GM12875 (cell line): Measurements from ENCODE around the gene ACSM5.
"Not testable (repeated sequence)": the region's sequence is repeated elsewhere in the genome, so short reads cannot be mapped to it uniquely, and the experiment has no call there.

Experiments used
- H3K4me3 ChIP-seq: one replicate; pipeline ENCODE4 v1.5.1; 2011; ENCODE audit warnings: low read depth, low read length, control low read depth
- CTCF ChIP-seq: IDR thresholded peaks from 2 replicates; pipeline ENCODE4 v1.5.1; 2011; ENCODE audit warnings: low read depth, mild to moderate bottlenecking, control low read depth, inconsistent platforms, low read length, moderate library complexity, borderline replicate concordance; ENCODE audit not compliant: insufficient read depth

ACSM5 gene

GRCh38 chr16:20415541-20415940, 6.2 kb downstream of the ACSM5 start:
- H3K4me3 ChIP-seq, result no peak overlapping the region
- TF ChIP-seq CTCF, result no peak

GRCh38 chr16:20419093-20419492, 9.8 kb downstream of the ACSM5 start:
- H3K4me3 ChIP-seq, result not testable (repeated sequence)

- not testable (repeated sequence) for H3K4me3 ChIP-seq
These were observed 12.4 kb downstream of the ACSM5 start for GRCh38 chr16:20421748-20422147.

GRCh38 chr16:20423772-20424128, 14.4 kb downstream of the ACSM5 start:
- not testable (repeated sequence) for H3K4me3 ChIP-seq

- H3K4me3 ChIP-seq, result no peak overlapping the region
- TF ChIP-seq CTCF, result no peak
These were observed 15.0 kb downstream of the ACSM5 start for GRCh38 chr16:20424129-20424866.

- not testable (repeated sequence) for H3K4me3 ChIP-seq
These were observed 18.1 kb downstream of the ACSM5 start for GRCh38 chr16:20427401-20427797.

- not testable (repeated sequence) for H3K4me3 ChIP-seq
These were observed 20.2 kb downstream of the ACSM5 start for GRCh38 chr16:20429499-20429898.

GRCh38 chr16:20430480-20430879, 21.1 kb downstream of the ACSM5 start:
- not testable (repeated sequence) for H3K4me3 ChIP-seq

- no peak for TF ChIP-seq CTCF
These were observed 21.6 kb downstream of the ACSM5 start for GRCh38 chr16:20430948-20431347.

GRCh38 chr16:20438950-20439349, 29.6 kb downstream of the ACSM5 start:
- H3K4me3 ChIP-seq, result not testable (repeated sequence)

More at GRCh38 chr16:20430948-20431347, 21.6 kb downstream of the ACSM5 start:
- H3K4me3 ChIP-seq, result no peak overlapping the region

- H3K4me3 ChIP-seq, result not testable (repeated sequence)
These were observed 30.5 kb downstream of the ACSM5 start for GRCh38 chr16:20439820-20440231.

GRCh38 chr16:20440731-20441130, 31.4 kb downstream of the ACSM5 start:
- H3K4me3 ChIP-seq, result not testable (repeated sequence)
